Testis (tissue), 2 donors: ENCODE results near the gene DVL2.

Experiments
- CTCF ChIP-seq, 3 experiments: fragments of 450-650 bp in 2 of 3; fragments of 200-600 bp in 1 of 3; sonication (generic) in 1 of 3; IDR thresholded peaks; one replicate each; pipeline ENCODE4 v1.5.1; 2016 to 2019; ENCODE audit warnings: antibody characterized with exemption in 3 of 3, mild to moderate bottlenecking in 2 of 3, moderate library complexity in 1 of 3
- POLR2A ChIP-seq: fragments of 450-650 bp; IDR thresholded peaks from one replicate; pipeline ENCODE4 v1.6.1; 2017; ENCODE audit warnings: antibody characterized with exemption, mild to moderate bottlenecking, moderate library complexity

- TF ChIP-seq CTCF (IDR thresholded peaks at IDR 0.05) (no peak), POLR2A (no peak)
Measured at GRCh38 chr17:7246779-7247178, 12.5 kb upstream of the DVL2 start.
